A549 (cell line): ENCODE data around the gene COL19A1. TPM values are rescaled to one million over a fixed set of nuclear protein-coding genes. Genes with fewer than 3 reads are reported as not detected.

ENCODE experiments used
- ATAC-seq, 2 experiments: fragments of 200-7000 bp in 1 of 2; fragments of >200 bp in 1 of 2; cut with Nextera tagmentation in 1 of 2; cut with Tn5 transposase in 1 of 2; 3 replicates each; pipeline versions ENCODE4 v1.8.0 to v1.9.1; 2018 to 2020; ENCODE audit warnings: mild to moderate bottlenecking in 1 of 2, moderate library complexity in 1 of 2
- CTCF ChIA-PET: fragments of 300-600 bp; sonication (Branson Sonifier 250); formaldehyde crosslinking; extraction: SDS; loops from one replicate; lab custom pipeline; 2021; ENCODE audit warnings: antibody characterized with exemption, inconsistent platforms; lab: Yijun Ruan, JAX
- POLR2A ChIA-PET: fragments of 350-600 bp; formaldehyde crosslinking; extraction: SDS; loops from one replicate; lab custom pipeline; 2021; ENCODE audit warnings: antibody characterized with exemption, inconsistent platforms; lab: Yijun Ruan, JAX
- DNase-seq, 2 experiments: peaks; one replicate each; pipeline versions ENCODE4 v3.0.0 to v3.0.0-alpha.2; 2011 to 2016; ENCODE audit warnings: low read depth in 1 of 2, low spot score in 1 of 2
- FAIRE-seq: peaks from 2 replicates; lab custom pipeline; 2011; peaks lifted over from hg19 to GRCh38; lab: Jason Lieb, UNC
- H3K27ac ChIP-seq, 2 experiments: fragments of >200 bp; sonication (Bioruptor Twin); formaldehyde crosslinking; 3 replicates each; pipeline ENCODE4 v1.5.1; 2016 to 2017
- H3K4me1 ChIP-seq: fragments of >200 bp; sonication (Bioruptor Twin); formaldehyde crosslinking; 3 replicates; pipeline ENCODE4 v1.6.1; 2016
- H3K4me2 ChIP-seq: fragments of >200 bp; sonication (Bioruptor Twin); formaldehyde crosslinking; 3 replicates; pipeline ENCODE4 v1.6.1; 2016
- H3K4me3 ChIP-seq: fragments of >200 bp; sonication (Bioruptor Twin); formaldehyde crosslinking; 3 replicates; pipeline ENCODE4 v1.5.1; 2016
- H3K9me3 ChIP-seq: fragments of >200 bp; sonication (Bioruptor Twin); formaldehyde crosslinking; 3 replicates; pipeline ENCODE4 v1.6.1; 2016
- CBX2 ChIP-seq: fragments of 200-600 bp; sonication (generic); IDR thresholded peaks from 2 replicates; pipeline ENCODE4 v1.6.1; 2016; ENCODE audit warnings: low read depth, mild to moderate bottlenecking, borderline replicate concordance
- CBX8 ChIP-seq: fragments of 200-600 bp; sonication (generic); IDR thresholded peaks from 2 replicates; pipeline ENCODE4 v1.6.1; 2016
- CHD2 ChIP-seq: fragments of 150-350 bp; IDR thresholded peaks from 2 replicates; pipeline ENCODE4 v1.6.1; 2014; ENCODE audit warnings: low read length; ENCODE audit not compliant: partially characterized antibody
- CHD4 ChIP-seq: fragments of 200-600 bp; sonication (generic); IDR thresholded peaks from 2 replicates; pipeline ENCODE4 v1.6.1; 2016; ENCODE audit warnings: antibody characterized with exemption, mild to moderate bottlenecking, borderline replicate concordance
- EHF ChIP-seq: fragments of 250-450 bp; sonication (Bioruptor Pico); IDR thresholded peaks from 2 replicates; pipeline ENCODE4 v1.5.0; 2020; ENCODE audit warnings: mild to moderate bottlenecking
- EHMT2 ChIP-seq: fragments of 200-600 bp; sonication (generic); IDR thresholded peaks from 2 replicates; pipeline ENCODE4 v1.6.1; 2016; ENCODE audit warnings: antibody characterized with exemption, low read depth, mild to moderate bottlenecking, moderate library complexity
- GATA3 ChIP-seq: IDR thresholded peaks from 2 replicates; pipeline ENCODE4 v1.6.1; 2012; ENCODE audit warnings: borderline replicate concordance
- HOXA7 ChIP-seq: fragments of 250-450 bp; sonication (Bioruptor Pico); IDR thresholded peaks from 2 replicates; pipeline ENCODE4 v1.5.0; 2020; ENCODE audit warnings: mild to moderate bottlenecking, moderate library complexity
- KDM1A ChIP-seq: fragments of 200-600 bp; sonication (generic); IDR thresholded peaks from 2 replicates; pipeline ENCODE4 v1.6.1; 2016; ENCODE audit warnings: low read depth, mild to moderate bottlenecking
- NFE2L2 ChIP-seq: fragments of 150-350 bp; conservative IDR thresholded peaks from 2 replicates; pipeline ENCODE4 v1.6.1; 2014; ENCODE audit warnings: low read length
- NPAS2 ChIP-seq: fragments of 250-450 bp; sonication (Bioruptor Pico); IDR thresholded peaks from 2 replicates; pipeline ENCODE4 v1.8.0; 2022; ENCODE audit warnings: mild to moderate bottlenecking, moderate library complexity, borderline replicate concordance
- PHF8 ChIP-seq: fragments of 200-600 bp; sonication (generic); IDR thresholded peaks from 2 replicates; pipeline ENCODE4 v1.6.1; 2016; ENCODE audit warnings: low read depth, mild to moderate bottlenecking, antibody characterized with exemption, moderate library complexity, borderline replicate concordance
- RCOR1 ChIP-seq: fragments of 150-350 bp; IDR thresholded peaks from 2 replicates; pipeline ENCODE4 v1.6.1; 2014; ENCODE audit warnings: antibody characterized with exemption, low read length, low read depth
- RFX5 ChIP-seq: fragments of 450-650 bp; IDR thresholded peaks from 2 replicates; pipeline ENCODE4 v1.7.1; 2014; ENCODE audit warnings: antibody characterized with exemption, mild to moderate bottlenecking, moderate library complexity
- RNF2 ChIP-seq: fragments of 200-600 bp; sonication (generic); IDR thresholded peaks from 2 replicates; pipeline ENCODE4 v1.6.1; 2016; ENCODE audit warnings: low read depth, mild to moderate bottlenecking, antibody characterized with exemption, moderate library complexity, borderline replicate concordance
- SREBF2 ChIP-seq: fragments of 450-650 bp; IDR thresholded peaks from 2 replicates; pipeline ENCODE4 v1.6.1; 2014; ENCODE audit warnings: mild to moderate bottlenecking, moderate library complexity
- TFCP2L1 ChIP-seq: fragments of 250-450 bp; sonication (Bioruptor Pico); IDR thresholded peaks from 2 replicates; pipeline ENCODE4 v1.5.0; 2021; ENCODE audit warnings: mild to moderate bottlenecking
- TP53 ChIP-seq: fragments of 250-450 bp; sonication (Bioruptor Pico); IDR thresholded peaks from 2 replicates; pipeline ENCODE4 v1.5.0; 2021; ENCODE audit warnings: mild to moderate bottlenecking, moderate library complexity
- ZSCAN20 ChIP-seq: fragments of 250-450 bp; sonication (Bioruptor Pico); IDR thresholded peaks from 2 replicates; pipeline ENCODE4 v1.8.0; 2022; ENCODE audit warnings: mild to moderate bottlenecking, moderate library complexity
- WGBS: methylation state at CpG from one replicate; pipeline ENCODE4 v1.1.6; 2017; ENCODE audit errors: missing lambda C conversion rate; 5-methylcytosine and 5-hydroxymethylcytosine counted together
- polyA plus RNA-seq, 4 experiments: library from polyadenylated mRNA; depleted of rRNA in 3 of 4; stranded (reverse); fragments of >200 nt; fragmentation: RNase III in 1 of 4; extraction: RNeasy Plus Mini Kit Qiagen cat#74134 plus additional on column Dnase treatment in 1 of 4; gene quantifications; 2 replicates in 3 of 4; 3 replicates in 1 of 4; pipeline ENCODE4 v1.2.3, GENCODE V29; 2011 to 2017
- TF ChIP-seq, protein P1 (sequence below): IDR thresholded peaks from 2 replicates; pipeline ENCODE4 v1.6.1; 2012
- TF ChIP-seq, protein P2 (sequence below): fragments of 150-350 bp; IDR thresholded peaks from 2 replicates; pipeline ENCODE4 v1.6.1; 2014; ENCODE audit warnings: low read depth, mild to moderate bottlenecking, low read length
- TF ChIP-seq, protein P3 (sequence below): fragments of >200 bp; sonication (Bioruptor Twin); formaldehyde crosslinking; IDR thresholded peaks from 3 replicates; pipeline ENCODE4 v1.5.1; 2016
- TF ChIP-seq, protein P4 (sequence below): fragments of >200 bp; sonication (Bioruptor Twin); formaldehyde crosslinking; IDR thresholded peaks from 2 replicates; pipeline ENCODE4 v1.6.1; 2016
- TF ChIP-seq, protein P5 (sequence below): IDR thresholded peaks from 2 replicates; pipeline ENCODE4 v1.6.1; 2012; ENCODE audit warnings: low read depth, borderline replicate concordance

Gene COL19A1
- polyA plus RNA-seq, 2 of the 4 experiments (the other 2 are of a cell fraction) = not detected

DNA sequence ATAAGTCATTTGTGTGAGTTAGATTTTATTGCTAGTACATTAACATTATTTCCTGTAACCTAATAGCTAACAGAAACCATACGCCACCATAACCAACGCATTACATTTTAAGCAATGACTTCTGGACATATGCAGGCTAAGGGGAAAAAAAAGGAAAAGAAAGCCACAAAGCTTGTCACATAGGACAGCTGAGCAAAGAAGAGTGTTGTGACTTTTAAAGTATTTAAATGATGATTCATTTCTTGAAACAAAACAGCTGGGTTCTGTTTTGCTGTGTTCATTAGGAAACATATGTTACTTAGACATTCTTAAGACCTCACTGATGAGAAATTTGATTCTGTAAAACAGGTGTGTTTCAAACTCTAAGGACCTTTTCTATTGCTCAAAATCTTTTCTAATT, 265.2 kb downstream of the COL19A1 start:
- POLR2A ChIA-PET = no interaction called here
- no peak for TF ChIP-seq PHF8
- no peak for TF ChIP-seq RFX5
- TF ChIP-seq, protein P1, sequence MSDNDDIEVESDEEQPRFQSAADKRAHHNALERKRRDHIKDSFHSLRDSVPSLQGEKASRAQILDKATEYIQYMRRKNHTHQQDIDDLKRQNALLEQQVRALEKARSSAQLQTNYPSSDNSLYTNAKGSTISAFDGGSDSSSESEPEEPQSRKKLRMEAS = no peak
- no peak for TF ChIP-seq NPAS2 (CRISPR knock-in tag)
- no peak for TF ChIP-seq CHD2
- no peak for TF ChIP-seq HOXA7 (CRISPR knock-in tag)
- no peak for TF ChIP-seq RNF2
- no peak for TF ChIP-seq TFCP2L1 (CRISPR knock-in tag)
- TF ChIP-seq KDM1A = no peak
- no peak for TF ChIP-seq EHMT2
- no peak for TF ChIP-seq SREBF2
- no peak for TF ChIP-seq EHF (CRISPR knock-in tag)
- TF ChIP-seq, protein P2, sequence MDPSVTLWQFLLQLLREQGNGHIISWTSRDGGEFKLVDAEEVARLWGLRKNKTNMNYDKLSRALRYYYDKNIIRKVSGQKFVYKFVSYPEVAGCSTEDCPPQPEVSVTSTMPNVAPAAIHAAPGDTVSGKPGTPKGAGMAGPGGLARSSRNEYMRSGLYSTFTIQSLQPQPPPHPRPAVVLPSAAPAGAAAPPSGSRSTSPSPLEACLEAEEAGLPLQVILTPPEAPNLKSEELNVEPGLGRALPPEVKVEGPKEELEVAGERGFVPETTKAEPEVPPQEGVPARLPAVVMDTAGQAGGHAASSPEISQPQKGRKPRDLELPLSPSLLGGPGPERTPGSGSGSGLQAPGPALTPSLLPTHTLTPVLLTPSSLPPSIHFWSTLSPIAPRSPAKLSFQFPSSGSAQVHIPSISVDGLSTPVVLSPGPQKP = no peak
- TF ChIP-seq, protein P3, sequence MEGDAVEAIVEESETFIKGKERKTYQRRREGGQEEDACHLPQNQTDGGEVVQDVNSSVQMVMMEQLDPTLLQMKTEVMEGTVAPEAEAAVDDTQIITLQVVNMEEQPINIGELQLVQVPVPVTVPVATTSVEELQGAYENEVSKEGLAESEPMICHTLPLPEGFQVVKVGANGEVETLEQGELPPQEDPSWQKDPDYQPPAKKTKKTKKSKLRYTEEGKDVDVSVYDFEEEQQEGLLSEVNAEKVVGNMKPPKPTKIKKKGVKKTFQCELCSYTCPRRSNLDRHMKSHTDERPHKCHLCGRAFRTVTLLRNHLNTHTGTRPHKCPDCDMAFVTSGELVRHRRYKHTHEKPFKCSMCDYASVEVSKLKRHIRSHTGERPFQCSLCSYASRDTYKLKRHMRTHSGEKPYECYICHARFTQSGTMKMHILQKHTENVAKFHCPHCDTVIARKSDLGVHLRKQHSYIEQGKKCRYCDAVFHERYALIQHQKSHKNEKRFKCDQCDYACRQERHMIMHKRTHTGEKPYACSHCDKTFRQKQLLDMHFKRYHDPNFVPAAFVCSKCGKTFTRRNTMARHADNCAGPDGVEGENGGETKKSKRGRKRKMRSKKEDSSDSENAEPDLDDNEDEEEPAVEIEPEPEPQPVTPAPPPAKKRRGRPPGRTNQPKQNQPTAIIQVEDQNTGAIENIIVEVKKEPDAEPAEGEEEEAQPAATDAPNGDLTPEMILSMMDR = no peak
- TF ChIP-seq ZSCAN20 = no peak
- TF ChIP-seq GATA3 = no peak
- no peak for TF ChIP-seq NFE2L2
- no peak for TF ChIP-seq CHD4
- TF ChIP-seq, protein P4, sequence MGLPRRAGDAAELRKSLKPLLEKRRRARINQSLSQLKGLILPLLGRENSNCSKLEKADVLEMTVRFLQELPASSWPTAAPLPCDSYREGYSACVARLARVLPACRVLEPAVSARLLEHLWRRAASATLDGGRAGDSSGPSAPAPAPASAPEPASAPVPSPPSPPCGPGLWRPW = no peak
- H3K4me3 ChIP-seq = no peak overlapping the region
- no peaks in the 10 kb centered on the region for H3K4me1 ChIP-seq
- no peaks in the 10 kb centered on the region for H3K9me3 ChIP-seq
- no peak for ATAC-seq
- 32% methylated on average over 2 of the region's 2 CpGs for WGBS
- H3K4me2 ChIP-seq = no peak overlapping the region
- DNase-seq = no peak
- H3K27ac ChIP-seq = no peak overlapping the region
- no peak for FAIRE-seq
- CTCF ChIA-PET = no interaction called here

DNA sequence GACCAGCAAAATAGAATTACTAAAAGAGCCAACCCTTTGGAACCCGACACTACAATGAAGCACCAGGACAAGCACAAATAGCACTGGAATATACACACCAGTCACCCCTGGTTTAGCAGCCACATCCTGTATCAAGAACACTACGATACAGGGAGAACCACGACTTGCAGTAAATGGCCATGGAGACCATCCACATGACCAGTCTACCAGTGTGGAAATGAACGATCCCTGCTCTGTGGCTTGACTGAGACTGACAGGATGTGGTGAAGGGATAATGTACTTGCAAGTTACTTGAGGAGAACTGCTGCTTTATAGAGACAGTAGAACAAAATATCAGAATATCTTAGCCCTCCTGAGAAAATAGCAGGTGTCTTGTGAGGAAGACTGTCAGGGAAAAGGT, 266.9 kb downstream of the COL19A1 start:
- 8% methylated on average over 4 of the region's 4 CpGs for WGBS
- DNase-seq = no peak
- no peak for TF ChIP-seq TP53 (CRISPR knock-in tag)
- no peak for TF ChIP-seq CBX2
- TF ChIP-seq, protein P5, sequence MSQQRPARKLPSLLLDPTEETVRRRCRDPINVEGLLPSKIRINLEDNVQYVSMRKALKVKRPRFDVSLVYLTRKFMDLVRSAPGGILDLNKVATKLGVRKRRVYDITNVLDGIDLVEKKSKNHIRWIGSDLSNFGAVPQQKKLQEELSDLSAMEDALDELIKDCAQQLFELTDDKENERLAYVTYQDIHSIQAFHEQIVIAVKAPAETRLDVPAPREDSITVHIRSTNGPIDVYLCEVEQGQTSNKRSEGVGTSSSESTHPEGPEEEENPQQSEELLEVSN = no peak
- TF ChIP-seq RCOR1 = no peak
- no peak for TF ChIP-seq CBX8
- no peak for TF ChIP-seq KDM1A
- TF ChIP-seq HOXA7 (CRISPR knock-in tag) = no peak
- Histone ChIP-seq H3K4me2 (no peak overlapping the region), H3K27ac (no peak overlapping the region), H3K9me3 (no peaks in the 10 kb centered on the region), H3K4me3 (no peak overlapping the region), H3K4me1 (no peaks in the 10 kb centered on the region)
- POLR2A ChIA-PET = no interaction called here
- ATAC-seq = no peak
- no peak for FAIRE-seq
- CTCF ChIA-PET = no interaction called here
